SK-N-SH (cell line): ENCODE data around the gene YBX1. TPM values are rescaled to one million over a fixed set of nuclear protein-coding genes. Genes with fewer than 3 reads are reported as not detected.
A peak's percentile ranks its signal among the peaks of the same experiment; 100 is the strongest.

Source experiments
- CTCF ChIA-PET: fragments of 300-600, 350-600 bp; formaldehyde crosslinking; extraction: SDS; loops from one replicate; lab custom pipeline; 2021; lab: Yijun Ruan, JAX
- POLR2A ChIA-PET: fragments of 350-600 bp; sonication (Branson Sonifier 250); formaldehyde crosslinking; extraction: SDS; loops from one replicate; lab custom pipeline; 2020; ENCODE audit warnings: antibody characterized with exemption, inconsistent platforms; lab: Yijun Ruan, JAX
- DNase-seq: peaks from one replicate; pipeline ENCODE4 v3.0.0; 2012
- H2AFZ ChIP-seq: fragments of 200-600 bp; sonication (generic); 2 replicates; pipeline ENCODE4 v1.8.1; 2016; ENCODE audit warnings: antibody characterized with exemption, mild to moderate bottlenecking, low read depth
- H3F3A ChIP-seq: fragments of 200-600 bp; sonication (generic); replicated peaks from 2 replicates; pipeline ENCODE3; 2016; ENCODE audit warnings: antibody characterized with exemption, mild to moderate bottlenecking; ENCODE audit not compliant: insufficient read depth
- H3K27ac ChIP-seq, 2 experiments: fragments of 200-500 bp in 1 of 2; fragments of 200-600 bp in 1 of 2; sonication (Bioruptor generic) in 1 of 2; sonication (generic), shearing (Covaris generic) in 1 of 2; 2 replicates each; pipeline versions ENCODE4 v1.5.1 to v1.6.1; 2014 to 2016; ENCODE audit warnings: low read depth in 2 of 2, inconsistent platforms in 1 of 2, low read length in 1 of 2, mild to moderate bottlenecking in 1 of 2, mixed read lengths in 1 of 2
- H3K27me3 ChIP-seq: fragments of 200-600 bp; sonication (generic), shearing (Covaris generic); 2 replicates; pipeline ENCODE4 v1.6.1; 2016; ENCODE audit warnings: mixed run types; ENCODE audit not compliant: insufficient read depth
- H3K36me3 ChIP-seq, 2 experiments: fragments of 200-500 bp in 1 of 2; fragments of 200-600 bp in 1 of 2; sonication (Bioruptor generic) in 1 of 2; sonication (generic) in 1 of 2; replicated peaks in 1 of 2; 2 replicates each; pipeline versions ENCODE3 to v1.5.1; 2014 to 2016; ENCODE audit warnings: low read length in 1 of 2, mild to moderate bottlenecking in 1 of 2; ENCODE audit not compliant: insufficient read depth in 2 of 2, control insufficient read depth in 1 of 2
- H3K4me1 ChIP-seq, 2 experiments: fragments of 200-500 bp in 1 of 2; fragments of 200-600 bp in 1 of 2; sonication (Bioruptor generic) in 1 of 2; sonication (generic), shearing (Covaris generic) in 1 of 2; 2 replicates each; pipeline versions ENCODE4 v1.5.1 to v1.6.1; 2014 to 2016; ENCODE audit warnings: low read depth in 1 of 2, low read length in 1 of 2, mixed run types in 1 of 2; ENCODE audit not compliant: insufficient read depth in 2 of 2, control insufficient read depth in 1 of 2
- H3K4me2 ChIP-seq: fragments of 200-600 bp; sonication (generic), shearing (Covaris generic); 2 replicates; pipeline ENCODE4 v1.6.1; 2017; ENCODE audit warnings: mixed run types
- H3K4me3 ChIP-seq, 2 experiments: fragments of 200-500 bp in 1 of 2; fragments of 200-600 bp in 1 of 2; sonication (Bioruptor generic) in 1 of 2; sonication (generic), shearing (Covaris generic) in 1 of 2; 2 replicates each; pipeline versions ENCODE4 v1.5.1 to v1.8.1; 2014 to 2016; ENCODE audit warnings: low read depth in 2 of 2, inconsistent platforms in 1 of 2, low read length in 1 of 2, mild to moderate bottlenecking in 1 of 2, mixed read lengths in 1 of 2, moderate library complexity in 1 of 2
- H3K79me2 ChIP-seq: fragments of 200-600 bp; sonication (generic); 2 replicates; pipeline ENCODE4 v1.8.1; 2017; ENCODE audit warnings: mild to moderate bottlenecking; ENCODE audit not compliant: insufficient read depth
- H3K9ac ChIP-seq: fragments of 200-600 bp; sonication (generic); 2 replicates; pipeline ENCODE4 v1.6.1; 2017; ENCODE audit warnings: mixed run types
- H3K9me2 ChIP-seq: fragments of 200-600 bp; sonication (generic); 2 replicates; pipeline ENCODE4 v1.6.1; 2017; ENCODE audit warnings: mixed run types
- H3K9me3 ChIP-seq: fragments of 200-600 bp; sonication (generic); 2 replicates; pipeline ENCODE4 v1.6.1; 2017; ENCODE audit warnings: mixed run types, mild to moderate bottlenecking, moderate library complexity
- H4K20me1 ChIP-seq: fragments of 200-600 bp; sonication (generic); 2 replicates; pipeline ENCODE4 v1.6.1; 2017; ENCODE audit warnings: mild to moderate bottlenecking, mixed run types; ENCODE audit not compliant: insufficient read depth
- CTCF ChIP-seq: fragments of 200-600 bp; sonication (generic); IDR thresholded peaks from 2 replicates; pipeline ENCODE4 v1.6.1; 2017; ENCODE audit warnings: antibody characterized with exemption, mild to moderate bottlenecking, moderate library complexity
- EP300 ChIP-seq, 2 experiments: IDR thresholded peaks; 2 replicates each; pipeline versions ENCODE4 v1.4.0 to v1.6.1; 2012; ENCODE audit warnings: borderline replicate concordance in 1 of 2, low read depth in 1 of 2, low read length in 1 of 2
- FOXM1 ChIP-seq: IDR thresholded peaks from 2 replicates; pipeline ENCODE4 v1.4.0; 2012; ENCODE audit warnings: low read depth, mild to moderate bottlenecking
- GABPA ChIP-seq: IDR thresholded peaks from 2 replicates; pipeline ENCODE4 v1.4.0; 2012; ENCODE audit warnings: low read depth, mild to moderate bottlenecking
- GATA2 ChIP-seq: sonication (generic); formaldehyde crosslinking; IDR thresholded peaks from 2 replicates; pipeline ENCODE4 v1.5.0; 2020; ENCODE audit warnings: mild to moderate bottlenecking, missing genetic modification reagents
- IRF3 ChIP-seq: fragments of 150-350 bp; IDR thresholded peaks from 2 replicates; pipeline ENCODE4 v1.6.1; 2016; ENCODE audit warnings: mild to moderate bottlenecking, low read depth, low read length
- MAX ChIP-seq: IDR thresholded peaks from 2 replicates; pipeline ENCODE4 v1.4.0; 2012; ENCODE audit warnings: low read depth
- MXI1 ChIP-seq: IDR thresholded peaks from 2 replicates; pipeline ENCODE4 v1.6.1; 2012; ENCODE audit warnings: mild to moderate bottlenecking, low read depth, low read length, improper control_type of control experiment
- PBX3 ChIP-seq: IDR thresholded peaks from 2 replicates; pipeline ENCODE4; 2012
- POLR2AphosphoS5 ChIP-seq: IDR thresholded peaks from 2 replicates; pipeline ENCODE4 v1.6.1; 2012; ENCODE audit warnings: low read depth, low read length
- RAD21 ChIP-seq: IDR thresholded peaks from 2 replicates; pipeline ENCODE4 v1.6.1; 2012; ENCODE audit warnings: mild to moderate bottlenecking, low read length
- RCOR1 ChIP-seq: fragments of 150-350 bp; IDR thresholded peaks from 2 replicates; pipeline ENCODE4 v1.6.1; 2017; ENCODE audit warnings: antibody characterized with exemption, low read length
- RFX5 ChIP-seq: IDR thresholded peaks from 2 replicates; pipeline ENCODE4 v1.6.1; 2012; ENCODE audit warnings: mild to moderate bottlenecking, improper control_type of control experiment, low read length
- RXRA ChIP-seq: IDR thresholded peaks from 2 replicates; pipeline ENCODE4 v1.4.0; 2012; ENCODE audit warnings: low read depth, mild to moderate bottlenecking, borderline replicate concordance
- SIN3A ChIP-seq: IDR thresholded peaks from 2 replicates; pipeline ENCODE4 v1.6.1; 2012; ENCODE audit warnings: low read depth, mild to moderate bottlenecking, low read length, moderate library complexity, borderline replicate concordance
- TAF1 ChIP-seq: IDR thresholded peaks from 2 replicates; pipeline ENCODE4 v1.6.1; 2012; ENCODE audit warnings: low read depth, mild to moderate bottlenecking, low read length, moderate library complexity, borderline replicate concordance
- TEAD4 ChIP-seq: IDR thresholded peaks from 2 replicates; pipeline ENCODE4 v1.4.0; 2012; ENCODE audit warnings: mild to moderate bottlenecking, borderline replicate concordance; ENCODE audit not compliant: insufficient read depth
- YY1 ChIP-seq: IDR thresholded peaks from 2 replicates; pipeline ENCODE4 v1.4.0; 2012; ENCODE audit warnings: low read depth, mild to moderate bottlenecking
- WGBS: methylation state at CpG from one replicate; pipeline ENCODE4 v1.1.6; 2017; ENCODE audit warnings: low lambda C conversion rate; 5-methylcytosine and 5-hydroxymethylcytosine counted together
- polyA plus RNA-seq, 3 experiments: library from polyadenylated mRNA; depleted of rRNA; stranded (reverse); fragments of >200 nt; gene quantifications; 2 replicates each; pipeline ENCODE4 v1.2.3, GENCODE V29; 2012

YBX1 gene
- polyA plus RNA-seq, 1 of the 3 experiments (the other 2 are of a cell fraction), result 592 TPM

GRCh38 chr1:42690477-42691156 lies 8.4 kb downstream of the YBX1 start:
- Histone ChIP-seq H3K36me3 (peaks cover 57 to 69% of the 10 kb centered on the region in 2 experiments), H3K9me2 (no peaks in the 10 kb centered on the region), H3K9ac (no peak overlapping the region), H3K4me3 (no peak overlapping the region)
- WGBS, result 86% methylated on average over 1 of the region's 1 CpG
- TF ChIP-seq FOXM1 (no peak), RCOR1 (no peak), GABPA (no peak), TAF1 (no peak), RAD21 (0 out of 2 replicates have a peak, but pooled peaks have one; percentile 3), GATA2 (CRISPR knock-in tag) (no peak), IRF3 (no peak), RFX5 (no peak)
- TF ChIP-seq, all 33 proteins: peak for 1
- H3K27me3 ChIP-seq, result no peaks in the 10 kb centered on the region
- H3K4me1 ChIP-seq, result peaks cover 26% of the 10 kb centered on the region in 2 experiments; a peak in 3 of 4 replicates
- H2AFZ ChIP-seq, result no peak overlapping the region
- POLR2A ChIA-PET, result interaction anchor here (0.6 to 1.3 kb wide), 4 partner anchors 9 to 511 kb away, joined by 3 read pairs; partner anchors contain the start of gene YBX1
- H3K79me2 ChIP-seq, result peaks cover 100% of the 10 kb centered on the region
- H4K20me1 ChIP-seq, result peaks cover 100% of the 10 kb centered on the region
- CTCF ChIA-PET, result interaction anchor here (0.8 to 1.2 kb wide), 2 partner anchors 50 to 67 kb away, joined by 3 to 5 read pairs; partner anchors contain the start of gene CLDN19
- no peak for DNase-seq
- H3F3A ChIP-seq, result no peaks in the 10 kb centered on the region
- H3K27ac ChIP-seq, result no peak overlapping the region
- no peak overlapping the region for H3K4me2 ChIP-seq
- no peaks in the 10 kb centered on the region for H3K9me3 ChIP-seq

GRCh38 chr1:42691157-42691498 lies 8.9 kb downstream of the YBX1 start:
- H3K9me3 ChIP-seq, result no peaks in the 10 kb centered on the region
- no peak overlapping the region for H3K9ac ChIP-seq
- DNase-seq, result no peak
- CTCF ChIA-PET, result interaction anchor here (1.2 kb wide), 1 partner anchor 67 kb away, joined by 5 read pairs; no protein-coding TSS in a partner anchor
- H3K79me2 ChIP-seq, result peaks cover 100% of the 10 kb centered on the region
- peaks cover 22 to 26% of the 10 kb centered on the region in 2 experiments; a peak in 3 of 4 replicates for H3K4me1 ChIP-seq
- no peak overlapping the region for H3K4me2 ChIP-seq
- TF ChIP-seq YY1 (no peak), MXI1 (no peak), MAX (no peak), EP300 (IDR thresholded peaks at IDR 0.05; ENCODE audit: borderline replicate concordance in 1 of 2, low read depth in 1 of 2, low read length in 1 of 2) (no peak), RXRA (no peak), PBX3 (no peak), CTCF (no peak), TEAD4 (no peak), POLR2AphosphoS5 (no peak), SIN3A (no peak)
- no peak overlapping the region for H3K27ac ChIP-seq
- no peak overlapping the region for H3K4me3 ChIP-seq
- no peak overlapping the region for H2AFZ ChIP-seq
- peaks cover 57 to 70% of the 10 kb centered on the region in 2 experiments for H3K36me3 ChIP-seq
- POLR2A ChIA-PET, result interaction anchor here (0.6 to 2.1 kb wide), 5 partner anchors 8 to 512 kb away, joined by 3 to 9 read pairs (median 3); partner anchors contain the start of gene YBX1
- peaks cover 100% of the 10 kb centered on the region for H4K20me1 ChIP-seq
- 82% methylated on average over 4 of the region's 4 CpGs for WGBS
- no peaks in the 10 kb centered on the region for H3K9me2 ChIP-seq
- no peaks in the 10 kb centered on the region for H3K27me3 ChIP-seq
- no peaks in the 10 kb centered on the region for H3F3A ChIP-seq
